Liver (tissue), 9 donors: Measurements from ENCODE around the gene MYO5A. TPM values are rescaled to one million over a fixed set of nuclear protein-coding genes. Genes with fewer than 3 reads are reported as not detected.
"Not testable (repeated sequence)": the region's sequence is repeated elsewhere in the genome, so short reads cannot be mapped to it uniquely, and the experiment has no call there.

ENCODE experiments used
- DNase-seq: peaks from one replicate; pipeline ENCODE4 v3.0.0-alpha.2; 2017; ENCODE audit warnings: low spot score
- H3K27ac ChIP-seq, 2 donors: one replicate each; pipeline ENCODE4 v1.7.0; 2013; ENCODE audit warnings: inconsistent platforms in 2 of 2, low read length in 2 of 2, control low read depth in 1 of 2, low read depth in 1 of 2, mild to moderate bottlenecking in 1 of 2
- H3K27me3 ChIP-seq, 4 donors: one replicate each; pipeline versions ENCODE4 v1.6.1 to v1.7.0; 2013; ENCODE audit warnings: low read length in 3 of 4, inconsistent platforms in 1 of 4, mild to moderate bottlenecking in 1 of 4, moderate library complexity in 1 of 4; ENCODE audit not compliant: control insufficient read depth in 4 of 4, insufficient read depth in 4 of 4
- H3K36me3 ChIP-seq, 4 donors: one replicate each; pipeline versions ENCODE4 v1.6.1 to v1.7.0; 2013; ENCODE audit warnings: low read length in 3 of 4, mild to moderate bottlenecking in 3 of 4, low read depth in 1 of 4, moderate library complexity in 1 of 4; ENCODE audit not compliant: control insufficient read depth in 4 of 4, insufficient read depth in 3 of 4
- H3K4me1 ChIP-seq, 4 donors: one replicate each; pipeline versions ENCODE4 v1.6.1 to v1.7.0; 2013; ENCODE audit warnings: low read length in 3 of 4, mild to moderate bottlenecking in 3 of 4, moderate library complexity in 1 of 4; ENCODE audit not compliant: control insufficient read depth in 4 of 4, insufficient read depth in 4 of 4
- H3K4me3 ChIP-seq, 3 donors: one replicate each; pipeline versions ENCODE4 v1.6.1 to v1.7.0; 2013; ENCODE audit warnings: low read length in 3 of 3, control low read depth in 1 of 3, low read depth in 1 of 3, mild to moderate bottlenecking in 1 of 3
- H3K9ac ChIP-seq, 2 donors: one replicate each; pipeline ENCODE4 v1.7.0; 2013; ENCODE audit warnings: low read length in 2 of 2, mild to moderate bottlenecking in 2 of 2, moderate library complexity in 2 of 2, control low read depth in 1 of 2, low read depth in 1 of 2
- H3K9me3 ChIP-seq, 4 donors: one replicate each; pipeline versions ENCODE4 v1.6.1 to v1.7.0; 2013; ENCODE audit warnings: low read length in 3 of 4; ENCODE audit not compliant: control insufficient read depth in 4 of 4
- FOXA1 ChIP-seq: IDR thresholded peaks from 2 replicates; pipeline ENCODE4 v1.6.1; 2016; ENCODE audit warnings: antibody characterized with exemption
- GABPA ChIP-seq, 2 donors: IDR thresholded peaks in 1 of 2; conservative IDR thresholded peaks in 1 of 2; 2 replicates each; pipeline ENCODE4 v1.6.1; 2016; ENCODE audit warnings: antibody characterized with exemption in 2 of 2, mild to moderate bottlenecking in 1 of 2, moderate library complexity in 1 of 2
- HNF4G ChIP-seq: IDR thresholded peaks from 2 replicates; pipeline ENCODE4 v1.6.1; 2016; ENCODE audit warnings: antibody characterized with exemption
- RAD21 ChIP-seq, 2 donors: IDR thresholded peaks; 2 replicates each; pipeline ENCODE4 v1.6.1; 2016; ENCODE audit warnings: antibody characterized with exemption in 2 of 2, mild to moderate bottlenecking in 2 of 2
- SP1 ChIP-seq: IDR thresholded peaks from 2 replicates; pipeline ENCODE4 v1.6.1; 2018; ENCODE audit warnings: antibody characterized with exemption, mild to moderate bottlenecking
- YY1 ChIP-seq: IDR thresholded peaks from 2 replicates; pipeline ENCODE4 v1.6.1; 2016; ENCODE audit warnings: antibody characterized with exemption, mild to moderate bottlenecking
- WGBS: extraction: QIAGEN DNeasy Blood & Tissue Kit; methylation state at CpG from one replicate; pipeline ENCODE4 v1.1.7; 2013; 5-methylcytosine and 5-hydroxymethylcytosine counted together
- polyA plus RNA-seq, 2 donors: library from polyadenylated mRNA; stranded (reverse) in 1 of 2; unstranded in 1 of 2; fragments of 200-250 nt in 1 of 2; fragments of >200 nt in 1 of 2; fragmentation: Nextera tagmentation in 1 of 2; extraction: Ambion mirVana in 1 of 2; gene quantifications; one replicate each; pipeline versions ENCODE4 v1.2.1 to v1.2.3, GENCODE V29; 2013 to 2015
- total RNA-seq, 2 donors: library from RNA; depleted of rRNA; stranded (reverse); fragments of >200 nt; gene quantifications; one replicate each; pipeline ENCODE4 v1.2.3, GENCODE V29; 2014
- TF ChIP-seq, protein P1 (sequence below): IDR thresholded peaks from 2 replicates; pipeline ENCODE4 v1.6.1; 2016; ENCODE audit warnings: antibody characterized with exemption
- TF ChIP-seq, protein P2 (sequence below): fragments of 150-350 bp; IDR thresholded peaks from 2 replicates; pipeline ENCODE4 v1.5.1; 2017; ENCODE audit warnings: improper control_type of control experiment, low read depth, low read length; ENCODE audit not compliant: missing input control
- TF ChIP-seq, protein P3 (sequence below): IDR thresholded peaks from 2 replicates; pipeline ENCODE4 v1.6.1; 2016; ENCODE audit warnings: antibody characterized with exemption
- TF ChIP-seq, protein P4 (sequence below): IDR thresholded peaks from 2 replicates; pipeline ENCODE4 v1.6.1; 2016; ENCODE audit warnings: antibody characterized with exemption
- donor health status: healthy.
- donor health status: healthy.
- donor health status: healthy.
- donor health status: healthy.
- donor health status: healthy.

Gene MYO5A
- total and polyA plus RNA-seq, 4 donors, result 1.0 to 7.1 (median 3.0) TPM

DNA sequence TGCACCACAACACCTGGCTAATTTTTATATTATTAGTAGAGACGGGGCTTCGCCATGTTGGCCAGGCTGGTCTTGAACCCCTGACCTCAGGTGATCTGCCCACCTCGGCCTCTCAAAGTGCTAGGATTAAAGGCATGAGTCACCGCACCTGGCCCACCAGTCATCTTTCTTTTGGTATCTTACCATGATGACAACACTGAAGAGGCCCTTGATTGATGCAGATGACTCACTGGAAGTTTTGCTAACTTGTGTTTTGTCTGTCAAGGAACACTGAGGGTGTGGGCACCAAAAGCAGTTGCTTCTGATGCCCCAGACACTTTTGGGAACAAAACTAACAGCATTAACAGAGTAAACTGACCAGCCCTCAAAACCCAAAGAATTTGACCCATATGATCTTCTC is 88.3 kb downstream of the MYO5A start:
- no peak for TF ChIP-seq FOXA1

DNA sequence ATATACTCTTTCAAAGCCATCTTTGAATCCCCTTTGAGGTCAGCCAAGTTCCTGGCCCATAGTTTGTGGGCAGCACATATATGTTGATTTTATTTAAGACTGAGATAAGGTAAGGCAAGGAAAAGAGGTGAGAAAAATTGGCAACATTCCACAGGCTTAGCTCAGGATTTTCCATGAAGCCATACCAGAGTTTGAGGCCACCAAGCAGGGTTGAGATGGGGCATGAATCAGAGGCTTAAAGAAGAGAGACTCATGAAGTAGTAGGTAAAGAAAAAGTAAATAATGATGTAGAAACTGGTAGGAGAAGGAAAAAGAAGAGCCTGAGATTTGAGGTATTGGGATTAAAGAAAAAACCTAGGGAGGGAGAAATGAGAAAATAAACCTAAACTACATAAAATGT is 89.2 kb downstream of the MYO5A start:
- H3K27ac ChIP-seq, result no peak overlapping the region
- H3K9me3 ChIP-seq, result no peaks in the 10 kb centered on the region
- no peaks in the 10 kb centered on the region for H3K4me1 ChIP-seq
- no peaks in the 10 kb centered on the region for H3K27me3 ChIP-seq
- no peak for DNase-seq
- H3K9ac ChIP-seq, result no peak overlapping the region
- TF ChIP-seq, protein P1, sequence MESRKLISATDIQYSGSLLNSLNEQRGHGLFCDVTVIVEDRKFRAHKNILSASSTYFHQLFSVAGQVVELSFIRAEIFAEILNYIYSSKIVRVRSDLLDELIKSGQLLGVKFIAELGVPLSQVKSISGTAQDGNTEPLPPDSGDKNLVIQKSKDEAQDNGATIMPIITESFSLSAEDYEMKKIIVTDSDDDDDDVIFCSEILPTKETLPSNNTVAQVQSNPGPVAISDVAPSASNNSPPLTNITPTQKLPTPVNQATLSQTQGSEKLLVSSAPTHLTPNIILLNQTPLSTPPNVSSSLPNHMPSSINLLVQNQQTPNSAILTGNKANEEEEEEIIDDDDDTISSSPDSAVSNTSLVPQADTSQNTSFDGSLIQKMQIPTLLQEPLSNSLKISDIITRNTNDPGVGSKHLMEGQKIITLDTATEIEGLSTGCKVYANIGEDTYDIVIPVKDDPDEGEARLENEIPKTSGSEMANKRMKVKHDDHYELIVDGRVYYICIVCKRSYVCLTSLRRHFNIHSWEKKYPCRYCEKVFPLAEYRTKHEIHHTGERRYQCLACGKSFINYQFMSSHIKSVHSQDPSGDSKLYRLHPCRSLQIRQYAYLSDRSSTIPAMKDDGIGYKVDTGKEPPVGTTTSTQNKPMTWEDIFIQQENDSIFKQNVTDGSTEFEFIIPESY, result no peak
- H3K36me3 ChIP-seq, result no peaks in the 10 kb centered on the region
- H3K4me3 ChIP-seq, result no peak overlapping the region

More for the DNA sequence above, 88.3 kb downstream of the MYO5A start:
- no peaks in the 10 kb centered on the region for H3K4me1 ChIP-seq
- H3K9me3 ChIP-seq, result no peaks in the 10 kb centered on the region
- WGBS, result 90% methylated on average over 4 of the region's 4 CpGs
- H3K4me3 ChIP-seq, result no peak overlapping the region
- H3K9ac ChIP-seq, result no peak overlapping the region
- no peak overlapping the region for H3K27ac ChIP-seq
- no peak for DNase-seq
- no peaks in the 10 kb centered on the region for H3K36me3 ChIP-seq
- H3K27me3 ChIP-seq, result no peaks in the 10 kb centered on the region

DNA sequence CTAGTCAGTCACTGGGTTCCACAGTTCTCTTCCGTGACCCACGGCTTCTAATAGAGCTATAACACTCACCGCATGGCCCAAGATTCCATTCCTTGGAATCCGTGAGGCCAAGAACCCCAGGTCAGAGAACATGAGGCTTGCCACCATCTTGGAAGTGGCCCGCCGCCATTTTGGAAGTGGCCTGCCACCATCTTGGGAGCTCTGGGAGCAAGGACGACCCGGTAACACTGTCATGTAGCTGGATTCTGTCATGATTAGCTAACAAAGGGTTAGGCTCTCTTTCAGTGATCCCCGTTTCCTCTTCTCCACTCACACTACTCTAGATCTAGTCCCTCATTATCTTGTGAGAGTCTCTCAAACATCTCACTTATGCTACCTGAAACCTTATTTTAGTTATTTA is 89.6 kb downstream of the MYO5A start:
- H3K27me3 ChIP-seq, H3K4me3 ChIP-seq, H3K9ac ChIP-seq, H3K9me3 ChIP-seq, DNase-seq, H3K36me3 ChIP-seq, H3K4me1 ChIP-seq, H3K27ac ChIP-seq: not testable (repeated sequence)
- 96% methylated on average over 9 of the region's 9 CpGs for WGBS

DNA sequence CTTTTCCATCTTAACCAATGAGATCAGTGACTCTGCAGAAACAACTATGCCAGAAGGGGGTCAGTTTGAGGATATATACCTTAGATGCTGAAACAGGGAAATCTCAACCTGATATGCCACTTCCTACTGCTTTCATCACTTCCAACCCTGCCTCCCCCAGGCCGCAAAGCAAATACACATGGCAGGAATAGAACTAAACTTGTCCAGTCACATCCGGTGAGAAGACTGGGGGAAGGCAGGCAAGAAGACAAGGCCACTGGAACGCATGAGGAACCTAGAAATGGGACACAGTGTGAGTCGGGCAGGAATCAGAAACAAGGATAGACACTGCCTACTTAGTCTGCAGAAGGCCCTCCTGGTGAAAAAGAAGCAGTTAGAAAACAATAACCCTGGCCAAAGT is 90.6 kb downstream of the MYO5A start:
- no peak overlapping the region for H3K27ac ChIP-seq
- no peaks in the 10 kb centered on the region for H3K4me1 ChIP-seq
- no peak for TF ChIP-seq GABPA (IDR thresholded peaks at IDR 0.05 in 1 of 2, conservative IDR thresholded peaks at IDR 0.05 in 1 of 2)
- TF ChIP-seq SP1, result no peak
- no peak for TF ChIP-seq HNF4G
- TF ChIP-seq, protein P2, sequence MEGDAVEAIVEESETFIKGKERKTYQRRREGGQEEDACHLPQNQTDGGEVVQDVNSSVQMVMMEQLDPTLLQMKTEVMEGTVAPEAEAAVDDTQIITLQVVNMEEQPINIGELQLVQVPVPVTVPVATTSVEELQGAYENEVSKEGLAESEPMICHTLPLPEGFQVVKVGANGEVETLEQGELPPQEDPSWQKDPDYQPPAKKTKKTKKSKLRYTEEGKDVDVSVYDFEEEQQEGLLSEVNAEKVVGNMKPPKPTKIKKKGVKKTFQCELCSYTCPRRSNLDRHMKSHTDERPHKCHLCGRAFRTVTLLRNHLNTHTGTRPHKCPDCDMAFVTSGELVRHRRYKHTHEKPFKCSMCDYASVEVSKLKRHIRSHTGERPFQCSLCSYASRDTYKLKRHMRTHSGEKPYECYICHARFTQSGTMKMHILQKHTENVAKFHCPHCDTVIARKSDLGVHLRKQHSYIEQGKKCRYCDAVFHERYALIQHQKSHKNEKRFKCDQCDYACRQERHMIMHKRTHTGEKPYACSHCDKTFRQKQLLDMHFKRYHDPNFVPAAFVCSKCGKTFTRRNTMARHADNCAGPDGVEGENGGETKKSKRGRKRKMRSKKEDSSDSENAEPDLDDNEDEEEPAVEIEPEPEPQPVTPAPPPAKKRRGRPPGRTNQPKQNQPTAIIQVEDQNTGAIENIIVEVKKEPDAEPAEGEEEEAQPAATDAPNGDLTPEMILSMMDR, result no peak
- TF ChIP-seq FOXA1, result no peak
- no peak for TF ChIP-seq RAD21 (IDR thresholded peaks at IDR 0.05)
- TF ChIP-seq, protein P3, sequence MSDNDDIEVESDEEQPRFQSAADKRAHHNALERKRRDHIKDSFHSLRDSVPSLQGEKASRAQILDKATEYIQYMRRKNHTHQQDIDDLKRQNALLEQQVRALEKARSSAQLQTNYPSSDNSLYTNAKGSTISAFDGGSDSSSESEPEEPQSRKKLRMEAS, result no peak
- TF ChIP-seq, protein P4, sequence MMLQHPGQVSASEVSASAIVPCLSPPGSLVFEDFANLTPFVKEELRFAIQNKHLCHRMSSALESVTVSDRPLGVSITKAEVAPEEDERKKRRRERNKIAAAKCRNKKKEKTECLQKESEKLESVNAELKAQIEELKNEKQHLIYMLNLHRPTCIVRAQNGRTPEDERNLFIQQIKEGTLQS, result no peak
- TF ChIP-seq YY1, result no peak
- H3K9ac ChIP-seq, result no peak overlapping the region
- H3K9me3 ChIP-seq, result no peaks in the 10 kb centered on the region
- H3K36me3 ChIP-seq, result no peaks in the 10 kb centered on the region
- no peak overlapping the region for H3K4me3 ChIP-seq
- DNase-seq, result no peak
- no peaks in the 10 kb centered on the region for H3K27me3 ChIP-seq
- 78% methylated on average over 4 of the region's 4 CpGs for WGBS
